Stomach (tissue), 9 donors: ENCODE measurements around the gene XPO6. TPM values are rescaled to one million over a fixed set of nuclear protein-coding genes. Genes with fewer than 3 reads are reported as not detected.
A peak's percentile ranks its signal among the peaks of the same experiment; 100 is the strongest.

Experiments used
- DNase-seq, 2 donors: peaks; one replicate each; pipeline versions ENCODE4 v3.0.0 to v3.0.0-alpha.2; 2013 to 2019
- H3K27ac ChIP-seq, 5 donors: fragments of 200-600 bp in 4 of 5; sonication (generic) in 4 of 5; one replicate each; pipeline ENCODE4 v1.5.1; 2013 to 2019; ENCODE audit warnings: mild to moderate bottlenecking in 1 of 5, moderate library complexity in 1 of 5
- H3K27me3 ChIP-seq, 3 donors: fragments of 200-600 bp; sonication (generic); one replicate each; pipeline ENCODE4 v1.5.1; 2017 to 2019; ENCODE audit warnings: mixed run types in 1 of 3
- H3K36me3 ChIP-seq, 4 donors: fragments of 200-600 bp; sonication (generic); 1 replicate in 3 of 4; 2 replicates in 1 of 4; pipeline ENCODE4 v1.5.1; 2016 to 2019
- H3K4me1 ChIP-seq, 4 donors: fragments of 200-600 bp; sonication (generic); one replicate each; pipeline ENCODE4 v1.5.1; 2016 to 2019
- H3K4me3 ChIP-seq, 4 donors: fragments of 200-600 bp; sonication (generic) in 3 of 4; one replicate each; pipeline ENCODE4 v1.5.1; 2016 to 2019; ENCODE audit warnings: mild to moderate bottlenecking in 1 of 4
- H3K9me3 ChIP-seq, 4 donors: fragments of 200-600 bp; sonication (generic); one replicate each; pipeline ENCODE4 v1.5.1; 2016 to 2019
- CTCF ChIP-seq, 7 experiments: fragments of 450-650 bp in 4 of 7; fragments of 200-600 bp in 3 of 7; sonication (generic) in 3 of 7; IDR thresholded peaks; one replicate each; pipeline ENCODE4 v1.5.1; 2016 to 2019; ENCODE audit warnings: antibody characterized with exemption in 7 of 7, control low read depth in 2 of 7, mild to moderate bottlenecking in 1 of 7
- EP300 ChIP-seq: sonication (generic); formaldehyde crosslinking; IDR thresholded peaks from one replicate; pipeline ENCODE4 v1.6.1; 2017; ENCODE audit warnings: antibody characterized with exemption
- POLR2A ChIP-seq, 4 donors: fragments of 450-650 bp; IDR thresholded peaks; one replicate each; pipeline ENCODE4 v1.6.1; 2016; ENCODE audit warnings: antibody characterized with exemption in 4 of 4, control low read depth in 2 of 4, mild to moderate bottlenecking in 1 of 4, moderate library complexity in 1 of 4
- POLR2AphosphoS5 ChIP-seq, 3 donors: sonication (generic); formaldehyde crosslinking; IDR thresholded peaks; one replicate each; pipeline ENCODE4 v1.6.1; 2016; ENCODE audit warnings: antibody characterized with exemption in 3 of 3
- WGBS, 5 donors: extraction: QIAGEN DNeasy Blood & Tissue Kit in 3 of 5; methylation state at CpG; one replicate each; pipeline versions ENCODE4 v1.1.5 to v1.1.7; 2013 to 2018; 5-methylcytosine and 5-hydroxymethylcytosine counted together
- intact Hi-C: fragments of 100-400 bp; cut with DNase I; formaldehyde crosslinking; loops from one replicate; pipeline ENCODE4 v1.15.1; 2023; ENCODE audit warnings: low total_unique reads
- polyA plus RNA-seq, 3 donors: library from polyadenylated mRNA; stranded (reverse); fragments of 200-250 nt; gene quantifications; one replicate each; pipeline ENCODE4 v1.2.3, GENCODE V29; 2013
- total RNA-seq, 5 donors: library from RNA; depleted of rRNA; stranded (reverse); fragments of >200 nt; gene quantifications; one replicate each; pipeline versions ENCODE4 v1.1.0 to v1.2.3, GENCODE V29; 2014 to 2016
- donor health status: healthy with polysubstance abuse.
- donor health status: Bipolar disorder and iron deficiency.
- donor health status: healthy.

The XPO6 gene
- total and polyA plus RNA-seq, 8 donors, result 37.2 to 241 (median 85.2) TPM

GRCh38 chr16:28259091-28259780 lies 47.5 kb upstream of the XPO6 start:
- Histone ChIP-seq H3K27me3 (peaks cover 0 to 45% (median 21%) of the 10 kb centered on the region in 3 donors), H3K36me3 (no peaks in the 10 kb centered on the region), H3K4me3 (peak overlapping the region in 1 of 4 donors; percentile 0), H3K9me3 (peaks cover 0 to 8% (median 0%) of the 10 kb centered on the region in 4 donors), H3K27ac (no peak overlapping the region), H3K4me1 (peaks cover 8 to 14% (median 9%) of the 10 kb centered on the region in 4 donors)
- DNase-seq, result no peak
- intact Hi-C loops, result no loop called here
- 65 to 74% (median 71%) methylated on average over 10 to 29 of the region's 29 CpGs for WGBS, 5 donors
- TF ChIP-seq POLR2AphosphoS5 (IDR thresholded peaks at IDR 0.05) (no peak), CTCF (IDR thresholded peaks at IDR 0.05) (no peak), EP300 (no peak), POLR2A (IDR thresholded peaks at IDR 0.05) (no peak)

- TF ChIP-seq POLR2A (IDR thresholded peaks at IDR 0.05), result no peak
- TF ChIP-seq CTCF (IDR thresholded peaks at IDR 0.05), result no peak
- TF ChIP-seq EP300, result no peak
- TF ChIP-seq POLR2AphosphoS5 (IDR thresholded peaks at IDR 0.05), result no peak
- peak; percentile 51 to 67 for DNase-seq
- Histone ChIP-seq H3K4me3 (peak overlapping the region in 3 of 4 donors; percentile 0 to 16 (median 15)), H3K4me1 (peaks cover 8 to 14% (median 9%) of the 10 kb centered on the region in 4 donors), H3K27me3 (peaks cover 0 to 45% (median 21%) of the 10 kb centered on the region in 3 donors), H3K9me3 (peaks cover 0 to 8% (median 0%) of the 10 kb centered on the region in 4 donors), H3K27ac (no peak overlapping the region), H3K36me3 (no peaks in the 10 kb centered on the region)
- intact Hi-C loops, result no loop called here
- 6 to 12% (median 12%) methylated on average over 4 to 18 of the region's 18 CpGs for WGBS, 5 donors
These were observed 46.8 kb upstream of the XPO6 start for GRCh38 chr16:28258567-28258966.

DNA sequence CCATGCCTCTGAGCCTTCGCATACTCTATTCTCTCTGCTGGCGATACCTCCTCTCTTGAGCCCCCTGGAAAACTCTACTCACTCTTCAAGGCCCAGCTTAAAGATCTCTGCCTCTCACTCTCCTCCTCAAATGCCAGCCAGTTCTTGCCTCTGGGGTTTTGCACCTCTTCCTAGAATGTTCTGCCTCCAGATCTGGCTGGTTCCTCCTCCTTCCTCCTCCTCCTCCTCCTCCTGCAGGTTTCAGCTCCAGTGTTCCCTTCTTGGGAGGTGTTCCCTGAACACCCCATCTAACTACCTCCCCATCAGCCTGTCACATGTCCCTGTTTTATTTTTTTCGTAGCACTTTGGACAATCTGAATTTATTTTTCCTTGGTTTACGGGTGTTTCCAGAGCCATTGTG lies 45.5 kb upstream of the XPO6 start:
- H3K4me1 ChIP-seq, result peaks cover 8 to 14% (median 9%) of the 10 kb centered on the region in 4 donors
- H3K4me3 ChIP-seq, result no peak overlapping the region
- DNase-seq, result no peak
- 72 to 85% (median 78%) methylated on average over 4 of the region's 4 CpGs for WGBS, 5 donors
- H3K36me3 ChIP-seq, result no peaks in the 10 kb centered on the region
- no peak overlapping the region for H3K27ac ChIP-seq
- TF ChIP-seq POLR2AphosphoS5 (IDR thresholded peaks at IDR 0.05), result no peak
- no peak for TF ChIP-seq CTCF (IDR thresholded peaks at IDR 0.05)
- TF ChIP-seq POLR2A (IDR thresholded peaks at IDR 0.05), result no peak
- TF ChIP-seq EP300, result no peak
- intact Hi-C loops, result no loop called here
- H3K27me3 ChIP-seq, result peaks cover 0 to 43% (median 20%) of the 10 kb centered on the region in 3 donors
- H3K9me3 ChIP-seq, result peaks cover 0 to 9% (median under 1%) of the 10 kb centered on the region in 4 donors

DNA sequence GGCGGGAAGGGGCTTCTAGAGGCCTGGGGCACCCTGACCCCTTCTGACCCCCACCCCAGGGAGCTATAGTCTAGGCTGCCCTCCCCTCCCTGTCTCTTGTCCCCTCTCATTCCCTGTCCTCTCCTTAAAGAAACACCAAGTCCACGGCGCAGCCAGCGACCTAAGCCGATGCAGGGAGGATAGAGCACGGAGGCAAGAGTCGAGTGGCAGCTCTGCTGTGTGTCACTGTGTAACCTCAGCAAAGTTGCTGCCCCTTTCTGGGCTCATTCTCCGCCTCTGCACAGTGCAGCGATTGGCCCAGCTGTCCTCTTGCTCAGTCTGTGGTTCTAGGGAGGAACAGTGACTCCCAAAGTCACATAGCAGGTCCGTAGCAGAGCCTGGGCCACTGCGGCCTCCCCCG lies 44.1 kb upstream of the XPO6 start:
- WGBS, 5 donors, result 81 to 92% (median 83%) methylated on average over 5 to 12 of the region's 12 CpGs
- peaks cover 8 to 14% (median 9%) of the 10 kb centered on the region in 4 donors for H3K4me1 ChIP-seq
- H3K36me3 ChIP-seq, result no peaks in the 10 kb centered on the region
- DNase-seq, result no peak
- H3K9me3 ChIP-seq, result peaks cover 0 to 12% (median 0%) of the 10 kb centered on the region in 4 donors
- intact Hi-C loops, result no loop called here
- H3K27me3 ChIP-seq, result peaks cover 0 to 33% (median 14%) of the 10 kb centered on the region in 3 donors
- H3K4me3 ChIP-seq, result no peak overlapping the region
- H3K27ac ChIP-seq, result no peak overlapping the region
- TF ChIP-seq POLR2AphosphoS5 (IDR thresholded peaks at IDR 0.05), result no peak
- no peak for TF ChIP-seq POLR2A (IDR thresholded peaks at IDR 0.05)
- TF ChIP-seq CTCF (IDR thresholded peaks at IDR 0.05), result no peak
- no peak for TF ChIP-seq EP300
